GM10266 (cell line): Measurements from ENCODE around the gene GRK7.

Source experiments
- DNase-seq: peaks from one replicate; pipeline ENCODE4 v3.0.0; 2012; ENCODE audit errors: extremely low spot score
- TF ChIP-seq, protein P1 (sequence below): IDR thresholded peaks from 2 replicates; pipeline ENCODE4 v1.5.1; 2012; ENCODE audit warnings: mild to moderate bottlenecking, low read depth; ENCODE audit not compliant: control insufficient read depth, insufficient read depth; ENCODE audit errors: missing control alignments

GRK7 gene

DNA sequence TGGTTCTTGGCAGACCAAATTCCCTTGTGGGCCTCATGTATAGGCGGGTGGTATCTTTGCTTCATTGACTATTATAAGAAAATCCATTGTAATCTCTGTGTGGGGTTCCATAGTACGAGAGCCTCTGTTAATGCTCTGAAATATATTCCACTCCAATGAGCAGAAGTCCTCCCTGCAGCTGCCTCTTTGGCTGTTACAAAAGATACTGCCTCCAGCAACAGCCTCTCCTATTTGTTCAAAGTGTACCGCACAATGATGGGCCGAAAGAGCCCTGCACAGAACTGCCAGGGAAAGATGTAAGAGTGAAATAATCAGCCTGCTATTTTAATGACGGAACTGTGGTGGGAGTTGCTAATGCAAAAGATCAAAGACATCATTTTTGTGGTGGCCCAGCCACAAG, 48.9 kb downstream of the GRK7 start:
- TF ChIP-seq, protein P1, sequence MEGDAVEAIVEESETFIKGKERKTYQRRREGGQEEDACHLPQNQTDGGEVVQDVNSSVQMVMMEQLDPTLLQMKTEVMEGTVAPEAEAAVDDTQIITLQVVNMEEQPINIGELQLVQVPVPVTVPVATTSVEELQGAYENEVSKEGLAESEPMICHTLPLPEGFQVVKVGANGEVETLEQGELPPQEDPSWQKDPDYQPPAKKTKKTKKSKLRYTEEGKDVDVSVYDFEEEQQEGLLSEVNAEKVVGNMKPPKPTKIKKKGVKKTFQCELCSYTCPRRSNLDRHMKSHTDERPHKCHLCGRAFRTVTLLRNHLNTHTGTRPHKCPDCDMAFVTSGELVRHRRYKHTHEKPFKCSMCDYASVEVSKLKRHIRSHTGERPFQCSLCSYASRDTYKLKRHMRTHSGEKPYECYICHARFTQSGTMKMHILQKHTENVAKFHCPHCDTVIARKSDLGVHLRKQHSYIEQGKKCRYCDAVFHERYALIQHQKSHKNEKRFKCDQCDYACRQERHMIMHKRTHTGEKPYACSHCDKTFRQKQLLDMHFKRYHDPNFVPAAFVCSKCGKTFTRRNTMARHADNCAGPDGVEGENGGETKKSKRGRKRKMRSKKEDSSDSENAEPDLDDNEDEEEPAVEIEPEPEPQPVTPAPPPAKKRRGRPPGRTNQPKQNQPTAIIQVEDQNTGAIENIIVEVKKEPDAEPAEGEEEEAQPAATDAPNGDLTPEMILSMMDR = no peak

DNA sequence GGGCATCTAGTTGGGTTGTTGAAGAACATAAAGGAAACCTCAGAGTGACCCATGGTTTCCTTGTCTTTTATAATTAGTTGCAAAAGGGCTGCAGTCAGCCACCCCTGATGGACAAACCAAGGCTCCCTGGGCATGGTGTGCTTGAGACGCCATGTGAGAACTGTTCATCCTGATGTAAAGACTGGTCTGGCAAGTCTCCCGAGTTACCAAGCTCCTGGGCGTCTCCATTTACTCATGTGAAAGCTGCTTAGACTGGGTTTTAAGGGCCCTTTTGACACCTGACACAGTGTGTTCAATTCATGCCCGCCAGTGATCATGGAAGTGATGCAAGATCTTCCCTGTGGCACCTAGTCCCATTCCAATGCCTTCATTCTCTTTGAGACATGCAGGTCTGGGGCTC, 49.4 kb downstream of the GRK7 start:
- TF ChIP-seq, protein P1 = no peak
- DNase-seq = no peak

More for the DNA sequence above, 48.9 kb downstream of the GRK7 start:
- DNase-seq = no peak
